ENCODE results near the gene ZDHHC11.

DNA sequence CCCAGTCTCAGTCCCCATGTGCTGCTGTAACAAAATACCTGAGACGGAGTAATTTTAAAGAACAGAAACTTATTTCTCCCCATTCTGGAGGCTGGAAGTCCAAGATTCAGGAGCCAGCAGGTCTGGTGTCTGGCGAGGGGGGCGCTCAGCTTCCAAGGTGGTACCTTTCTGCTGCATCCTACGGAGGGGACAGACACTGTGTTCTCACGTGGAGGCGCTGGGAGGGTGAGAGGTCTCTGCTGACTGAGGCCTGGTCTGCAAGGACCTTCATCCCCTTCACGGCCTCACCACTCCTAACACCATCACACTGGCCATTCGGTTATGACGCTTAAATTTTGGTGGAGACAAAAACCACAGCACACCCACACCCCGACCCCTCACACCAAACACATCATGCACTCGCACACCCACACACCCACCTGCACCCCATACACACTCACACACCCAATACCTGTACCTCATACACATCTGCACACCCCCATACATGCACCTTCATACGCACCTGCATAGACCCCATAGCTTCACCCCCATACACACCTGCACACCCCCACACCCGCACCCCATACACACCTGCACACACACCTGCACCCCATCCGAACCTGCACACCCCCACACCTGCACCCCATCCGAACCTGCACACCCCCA, 9.8 kb upstream of the ZDHHC11 start:
- TF ChIP-seq, protein P1, sequence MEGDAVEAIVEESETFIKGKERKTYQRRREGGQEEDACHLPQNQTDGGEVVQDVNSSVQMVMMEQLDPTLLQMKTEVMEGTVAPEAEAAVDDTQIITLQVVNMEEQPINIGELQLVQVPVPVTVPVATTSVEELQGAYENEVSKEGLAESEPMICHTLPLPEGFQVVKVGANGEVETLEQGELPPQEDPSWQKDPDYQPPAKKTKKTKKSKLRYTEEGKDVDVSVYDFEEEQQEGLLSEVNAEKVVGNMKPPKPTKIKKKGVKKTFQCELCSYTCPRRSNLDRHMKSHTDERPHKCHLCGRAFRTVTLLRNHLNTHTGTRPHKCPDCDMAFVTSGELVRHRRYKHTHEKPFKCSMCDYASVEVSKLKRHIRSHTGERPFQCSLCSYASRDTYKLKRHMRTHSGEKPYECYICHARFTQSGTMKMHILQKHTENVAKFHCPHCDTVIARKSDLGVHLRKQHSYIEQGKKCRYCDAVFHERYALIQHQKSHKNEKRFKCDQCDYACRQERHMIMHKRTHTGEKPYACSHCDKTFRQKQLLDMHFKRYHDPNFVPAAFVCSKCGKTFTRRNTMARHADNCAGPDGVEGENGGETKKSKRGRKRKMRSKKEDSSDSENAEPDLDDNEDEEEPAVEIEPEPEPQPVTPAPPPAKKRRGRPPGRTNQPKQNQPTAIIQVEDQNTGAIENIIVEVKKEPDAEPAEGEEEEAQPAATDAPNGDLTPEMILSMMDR (IDR thresholded peaks at IDR 0.05) = no peak
- no peak for TF ChIP-seq POLR2A (IDR thresholded peaks at IDR 0.05)
